ENCODE measurements around the gene GPR180. TPM values are rescaled to one million over a fixed set of nuclear protein-coding genes. Genes with fewer than 3 reads are reported as not detected.
A peak's percentile ranks its signal among the peaks of the same experiment; 100 is the strongest.

GPR180 gene
- total and polyA plus RNA-seq, 2 of the 13 experiments (the other 11 are each of a cell fraction or from before 2014, with no cell fraction given), result not detected

DNA sequence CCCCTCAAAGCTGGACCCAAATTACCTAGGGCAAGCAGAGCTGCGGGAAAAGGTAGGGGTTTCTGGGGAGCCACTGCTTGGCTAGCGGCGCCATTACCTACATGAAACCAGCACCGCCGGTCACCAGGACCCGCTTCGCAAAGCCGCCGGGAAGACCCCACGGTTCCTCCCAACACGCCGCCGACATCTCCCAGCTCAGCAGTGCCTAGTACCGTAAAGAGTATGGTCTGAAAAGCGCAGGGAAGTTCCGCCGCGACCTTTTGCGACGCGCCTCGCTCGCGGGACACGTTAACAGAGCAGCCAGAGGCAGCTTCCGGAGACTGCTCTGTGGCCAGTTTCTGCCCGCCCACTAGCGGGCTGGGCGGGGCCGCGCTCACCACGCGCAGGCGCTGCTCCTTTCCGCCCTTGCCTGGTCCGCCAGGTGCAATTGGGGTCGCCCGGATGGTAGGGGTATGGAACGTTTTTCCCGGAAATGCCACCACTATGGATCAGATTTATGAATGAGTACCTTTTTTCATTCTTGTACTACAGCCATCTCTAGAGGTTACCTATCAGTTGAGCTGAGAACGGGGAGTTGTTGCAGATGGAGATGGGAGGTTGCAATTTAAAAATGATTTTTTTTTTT is 5.6 kb upstream of the GPR180 start, which contains the start of gene TGDS (continued):
- TF ChIP-seq, protein P1, sequence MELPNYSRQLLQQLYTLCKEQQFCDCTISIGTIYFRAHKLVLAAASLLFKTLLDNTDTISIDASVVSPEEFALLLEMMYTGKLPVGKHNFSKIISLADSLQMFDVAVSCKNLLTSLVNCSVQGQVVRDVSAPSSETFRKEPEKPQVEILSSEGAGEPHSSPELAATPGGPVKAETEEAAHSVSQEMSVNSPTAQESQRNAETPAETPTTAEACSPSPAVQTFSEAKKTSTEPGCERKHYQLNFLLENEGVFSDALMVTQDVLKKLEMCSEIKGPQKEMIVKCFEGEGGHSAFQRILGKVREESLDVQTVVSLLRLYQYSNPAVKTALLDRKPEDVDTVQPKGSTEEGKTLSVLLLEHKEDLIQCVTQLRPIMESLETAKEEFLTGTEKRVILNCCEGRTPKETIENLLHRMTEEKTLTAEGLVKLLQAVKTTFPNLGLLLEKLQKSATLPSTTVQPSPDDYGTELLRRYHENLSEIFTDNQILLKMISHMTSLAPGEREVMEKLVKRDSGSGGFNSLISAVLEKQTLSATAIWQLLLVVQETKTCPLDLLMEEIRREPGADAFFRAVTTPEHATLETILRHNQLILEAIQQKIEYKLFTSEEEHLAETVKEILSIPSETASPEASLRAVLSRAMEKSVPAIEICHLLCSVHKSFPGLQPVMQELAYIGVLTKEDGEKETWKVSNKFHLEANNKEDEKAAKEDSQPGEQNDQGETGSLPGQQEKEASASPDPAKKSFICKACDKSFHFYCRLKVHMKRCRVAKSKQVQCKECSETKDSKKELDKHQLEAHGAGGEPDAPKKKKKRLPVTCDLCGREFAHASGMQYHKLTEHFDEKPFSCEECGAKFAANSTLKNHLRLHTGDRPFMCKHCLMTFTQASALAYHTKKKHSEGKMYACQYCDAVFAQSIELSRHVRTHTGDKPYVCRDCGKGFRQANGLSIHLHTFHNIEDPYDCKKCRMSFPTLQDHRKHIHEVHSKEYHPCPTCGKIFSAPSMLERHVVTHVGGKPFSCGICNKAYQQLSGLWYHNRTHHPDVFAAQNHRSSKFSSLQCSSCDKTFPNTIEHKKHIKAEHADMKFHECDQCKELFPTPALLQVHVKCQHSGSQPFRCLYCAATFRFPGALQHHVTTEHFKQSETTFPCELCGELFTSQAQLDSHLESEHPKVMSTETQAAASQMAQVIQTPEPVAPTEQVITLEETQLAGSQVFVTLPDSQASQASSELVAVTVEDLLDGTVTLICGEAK (IDR thresholded peaks at IDR 0.05), result no peak
- TF ChIP-seq, protein P1 (CRISPR knock-in tag; IDR thresholded peaks at IDR 0.05), result peak; percentile 38
- TF ChIP-seq ZNF605 (CRISPR knock-in tag; IDR thresholded peaks at IDR 0.05), result peak; percentile 47; the same call in 1 of the 2 replicates
- peak; percentile 79; the same call in 1 of the 2 replicates for TF ChIP-seq ZKSCAN8 (CRISPR knock-in tag; IDR thresholded peaks at IDR 0.05; ENCODE audit: borderline replicate concordance)
- TF ChIP-seq, protein P2, sequence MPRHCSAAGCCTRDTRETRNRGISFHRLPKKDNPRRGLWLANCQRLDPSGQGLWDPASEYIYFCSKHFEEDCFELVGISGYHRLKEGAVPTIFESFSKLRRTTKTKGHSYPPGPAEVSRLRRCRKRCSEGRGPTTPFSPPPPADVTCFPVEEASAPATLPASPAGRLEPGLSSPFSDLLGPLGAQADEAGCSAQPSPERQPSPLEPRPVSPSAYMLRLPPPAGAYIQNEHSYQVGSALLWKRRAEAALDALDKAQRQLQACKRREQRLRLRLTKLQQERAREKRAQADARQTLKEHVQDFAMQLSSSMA (CRISPR knock-in tag; IDR thresholded peaks at IDR 0.05), result peak; percentile 59; the same call in 1 of the 2 replicates
- TF ChIP-seq, protein P3, sequence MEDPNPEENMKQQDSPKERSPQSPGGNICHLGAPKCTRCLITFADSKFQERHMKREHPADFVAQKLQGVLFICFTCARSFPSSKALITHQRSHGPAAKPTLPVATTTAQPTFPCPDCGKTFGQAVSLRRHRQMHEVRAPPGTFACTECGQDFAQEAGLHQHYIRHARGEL (CRISPR knock-in tag; IDR thresholded peaks at IDR 0.05), result no peak
- 0 out of 2 replicates have a peak, but pooled peaks have one; percentile 24 for TF ChIP-seq ZMYM2 (CRISPR knock-in tag; IDR thresholded peaks at IDR 0.05)
- TF ChIP-seq NR2F6 (IDR thresholded peaks at IDR 0.05), result no peak
- TF ChIP-seq NR2F6 (CRISPR knock-in tag; IDR thresholded peaks at IDR 0.05), result 0 out of 2 replicates have a peak, but pooled peaks have one; percentile 30
- 0 out of 2 replicates have a peak, but pooled peaks have one; percentile 38 for TF ChIP-seq RFX3 (CRISPR knock-in tag; IDR thresholded peaks at IDR 0.05)
- TF ChIP-seq NCOA2 (CRISPR knock-in tag; IDR thresholded peaks at IDR 0.05), result peak; percentile 59
- 0 out of 2 replicates have a peak, but pooled peaks have one; percentile 80 for TF ChIP-seq ZNF335 (CRISPR knock-in tag; IDR thresholded peaks at IDR 0.05)
- TF ChIP-seq, protein P4, sequence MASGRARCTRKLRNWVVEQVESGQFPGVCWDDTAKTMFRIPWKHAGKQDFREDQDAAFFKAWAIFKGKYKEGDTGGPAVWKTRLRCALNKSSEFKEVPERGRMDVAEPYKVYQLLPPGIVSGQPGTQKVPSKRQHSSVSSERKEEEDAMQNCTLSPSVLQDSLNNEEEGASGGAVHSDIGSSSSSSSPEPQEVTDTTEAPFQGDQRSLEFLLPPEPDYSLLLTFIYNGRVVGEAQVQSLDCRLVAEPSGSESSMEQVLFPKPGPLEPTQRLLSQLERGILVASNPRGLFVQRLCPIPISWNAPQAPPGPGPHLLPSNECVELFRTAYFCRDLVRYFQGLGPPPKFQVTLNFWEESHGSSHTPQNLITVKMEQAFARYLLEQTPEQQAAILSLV (CRISPR knock-in tag; IDR thresholded peaks at IDR 0.05; ENCODE audit: borderline replicate concordance), result peak; percentile 44; the same call in 1 of the 2 replicates
- TF ChIP-seq, protein P5, sequence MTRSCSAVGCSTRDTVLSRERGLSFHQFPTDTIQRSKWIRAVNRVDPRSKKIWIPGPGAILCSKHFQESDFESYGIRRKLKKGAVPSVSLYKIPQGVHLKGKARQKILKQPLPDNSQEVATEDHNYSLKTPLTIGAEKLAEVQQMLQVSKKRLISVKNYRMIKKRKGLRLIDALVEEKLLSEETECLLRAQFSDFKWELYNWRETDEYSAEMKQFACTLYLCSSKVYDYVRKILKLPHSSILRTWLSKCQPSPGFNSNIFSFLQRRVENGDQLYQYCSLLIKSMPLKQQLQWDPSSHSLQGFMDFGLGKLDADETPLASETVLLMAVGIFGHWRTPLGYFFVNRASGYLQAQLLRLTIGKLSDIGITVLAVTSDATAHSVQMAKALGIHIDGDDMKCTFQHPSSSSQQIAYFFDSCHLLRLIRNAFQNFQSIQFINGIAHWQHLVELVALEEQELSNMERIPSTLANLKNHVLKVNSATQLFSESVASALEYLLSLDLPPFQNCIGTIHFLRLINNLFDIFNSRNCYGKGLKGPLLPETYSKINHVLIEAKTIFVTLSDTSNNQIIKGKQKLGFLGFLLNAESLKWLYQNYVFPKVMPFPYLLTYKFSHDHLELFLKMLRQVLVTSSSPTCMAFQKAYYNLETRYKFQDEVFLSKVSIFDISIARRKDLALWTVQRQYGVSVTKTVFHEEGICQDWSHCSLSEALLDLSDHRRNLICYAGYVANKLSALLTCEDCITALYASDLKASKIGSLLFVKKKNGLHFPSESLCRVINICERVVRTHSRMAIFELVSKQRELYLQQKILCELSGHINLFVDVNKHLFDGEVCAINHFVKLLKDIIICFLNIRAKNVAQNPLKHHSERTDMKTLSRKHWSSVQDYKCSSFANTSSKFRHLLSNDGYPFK (CRISPR knock-in tag; IDR thresholded peaks at IDR 0.05; ENCODE audit: borderline replicate concordance), result peak; percentile 82
- no peak for TF ChIP-seq FOXM1 (CRISPR knock-in tag; IDR thresholded peaks at IDR 0.05)
- TF ChIP-seq YEATS4 (CRISPR knock-in tag; IDR thresholded peaks at IDR 0.05; ENCODE audit: borderline replicate concordance), result peak; percentile 78
